Vagina (tissue), 2 donors: ENCODE results near the gene TMEM222. TPM values are rescaled to one million over a fixed set of nuclear protein-coding genes. Genes with fewer than 3 reads are reported as not detected.

Experiments used
- DNase-seq, 2 donors: peaks; one replicate each; pipeline ENCODE4 v3.0.0-alpha.2; 2017; ENCODE audit errors: extremely low spot score in 2 of 2
- H3K27ac ChIP-seq: fragments of 200-600 bp; sonication (generic); one replicate; pipeline ENCODE4 v1.5.1; 2019
- H3K27me3 ChIP-seq: fragments of 200-600 bp; sonication (generic); one replicate; pipeline ENCODE4 v1.5.1; 2019
- H3K36me3 ChIP-seq, 2 donors: fragments of 200-600 bp; sonication (generic); one replicate each; pipeline ENCODE4 v1.5.1; 2017 to 2019
- H3K4me1 ChIP-seq: fragments of 200-600 bp; sonication (generic); one replicate; pipeline ENCODE4 v1.5.1; 2019
- H3K4me3 ChIP-seq, 2 donors: fragments of 200-600 bp; sonication (generic); 1 replicate in 1 of 2; 2 replicates in 1 of 2; pipeline ENCODE4 v1.5.1; 2016 to 2019
- H3K9me3 ChIP-seq: fragments of 200-600 bp; sonication (generic); one replicate; pipeline ENCODE4 v1.5.1; 2019
- POLR2A ChIP-seq, 2 donors: fragments of 450-650 bp; IDR thresholded peaks; one replicate each; pipeline ENCODE4 v1.6.1; 2017; ENCODE audit warnings: antibody characterized with exemption in 2 of 2, mild to moderate bottlenecking in 2 of 2, moderate library complexity in 2 of 2
- POLR2AphosphoS5 ChIP-seq, 2 donors: sonication (generic); formaldehyde crosslinking; IDR thresholded peaks; one replicate each; pipeline ENCODE4 v1.9.0; 2017; ENCODE audit warnings: antibody characterized with exemption in 2 of 2, mild to moderate bottlenecking in 2 of 2, low read depth in 1 of 2; ENCODE audit not compliant: insufficient read depth in 1 of 2
- intact Hi-C: fragments of 100-400 bp; cut with DNase I; formaldehyde crosslinking; loops from one replicate; pipeline ENCODE4 v1.15.1; 2023
- total RNA-seq: library from RNA; depleted of rRNA; stranded (reverse); fragments of >200 nt; gene quantifications from one replicate; pipeline ENCODE4 v1.2.3, GENCODE V29; 2016
- TF ChIP-seq, protein P1 (sequence below), 3 experiments: fragments of 450-650 bp in 2 of 3; fragments of 200-600 bp in 1 of 3; sonication (generic) in 1 of 3; IDR thresholded peaks; one replicate each; pipeline ENCODE4 v1.5.1; 2017 to 2019; ENCODE audit warnings: antibody characterized with exemption in 3 of 3, mild to moderate bottlenecking in 2 of 3, moderate library complexity in 2 of 3

TMEM222 gene
- total RNA-seq, 1 donor from 2014 or later: 30.7 TPM

- DNase-seq: no peak
- peaks cover 51% of the 10 kb centered on the region for H3K4me1 ChIP-seq
- H3K36me3 ChIP-seq: peaks cover 0 to 23% of the 10 kb centered on the region in 2 donors
- intact Hi-C loops: no loop called here
- H3K27ac ChIP-seq: peak overlapping the region; percentile 99
- no peaks in the 10 kb centered on the region for H3K27me3 ChIP-seq
- H3K4me3 ChIP-seq: peak overlapping the region; percentile 75 to 97
- no peaks in the 10 kb centered on the region for H3K9me3 ChIP-seq
- TF ChIP-seq, protein P1, sequence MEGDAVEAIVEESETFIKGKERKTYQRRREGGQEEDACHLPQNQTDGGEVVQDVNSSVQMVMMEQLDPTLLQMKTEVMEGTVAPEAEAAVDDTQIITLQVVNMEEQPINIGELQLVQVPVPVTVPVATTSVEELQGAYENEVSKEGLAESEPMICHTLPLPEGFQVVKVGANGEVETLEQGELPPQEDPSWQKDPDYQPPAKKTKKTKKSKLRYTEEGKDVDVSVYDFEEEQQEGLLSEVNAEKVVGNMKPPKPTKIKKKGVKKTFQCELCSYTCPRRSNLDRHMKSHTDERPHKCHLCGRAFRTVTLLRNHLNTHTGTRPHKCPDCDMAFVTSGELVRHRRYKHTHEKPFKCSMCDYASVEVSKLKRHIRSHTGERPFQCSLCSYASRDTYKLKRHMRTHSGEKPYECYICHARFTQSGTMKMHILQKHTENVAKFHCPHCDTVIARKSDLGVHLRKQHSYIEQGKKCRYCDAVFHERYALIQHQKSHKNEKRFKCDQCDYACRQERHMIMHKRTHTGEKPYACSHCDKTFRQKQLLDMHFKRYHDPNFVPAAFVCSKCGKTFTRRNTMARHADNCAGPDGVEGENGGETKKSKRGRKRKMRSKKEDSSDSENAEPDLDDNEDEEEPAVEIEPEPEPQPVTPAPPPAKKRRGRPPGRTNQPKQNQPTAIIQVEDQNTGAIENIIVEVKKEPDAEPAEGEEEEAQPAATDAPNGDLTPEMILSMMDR (IDR thresholded peaks at IDR 0.05): no peak
- TF ChIP-seq POLR2AphosphoS5 (IDR thresholded peaks at IDR 0.05; ENCODE audit: insufficient read depth in 1 of 2, low read depth in 1 of 2) (peak in 1 of 2 donors; percentile 66), POLR2A (IDR thresholded peaks at IDR 0.05) (no peak)
Observed at GRCh38 chr1:27367160-27367650, 45.2 kb downstream of the TMEM222 start.

DNA sequence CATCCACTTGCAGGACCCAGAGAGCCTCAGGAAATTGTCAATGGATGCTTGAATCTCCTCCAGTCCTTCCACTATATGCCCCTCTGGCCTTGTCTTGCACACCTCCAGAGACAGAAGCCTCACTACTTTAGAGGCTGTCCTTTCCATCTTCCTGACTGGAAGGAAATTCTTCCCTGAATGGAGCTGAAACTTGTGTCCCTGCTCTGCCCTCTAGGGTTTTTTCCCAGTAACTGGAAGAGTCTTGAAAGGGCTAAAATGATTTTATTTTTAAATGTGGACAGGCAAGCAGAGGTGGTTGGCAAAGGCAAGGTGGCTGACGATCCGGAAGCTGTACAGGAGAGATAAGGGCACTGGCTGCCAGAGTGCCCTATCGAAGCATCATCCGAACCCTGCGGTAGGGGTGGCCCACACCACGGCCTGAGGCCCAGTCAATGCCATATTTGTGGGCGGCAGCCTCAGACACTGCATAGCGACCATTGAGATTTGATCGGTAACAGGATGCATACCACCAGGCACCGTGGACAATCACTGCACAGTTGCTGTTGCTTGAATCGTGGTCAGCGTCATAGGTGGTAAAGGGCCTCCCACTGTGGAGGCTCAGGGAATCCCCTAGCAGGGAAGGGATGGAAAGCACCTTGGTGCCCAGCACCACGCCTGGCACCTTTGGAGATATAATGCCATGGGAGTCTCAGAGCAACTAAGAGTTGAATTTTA lies 47.1 kb downstream of the TMEM222 start:
- intact Hi-C loops: no loop called here
- TF ChIP-seq POLR2A (IDR thresholded peaks at IDR 0.05) (no peak), POLR2AphosphoS5 (IDR thresholded peaks at IDR 0.05; ENCODE audit: insufficient read depth in 1 of 2, low read depth in 1 of 2) (no peak)
- TF ChIP-seq, protein P1 (IDR thresholded peaks at IDR 0.05): no peak
- DNase-seq: no peak
- peaks cover 0 to 5% of the 10 kb centered on the region in 2 donors for H3K36me3 ChIP-seq
- peaks cover 49% of the 10 kb centered on the region for H3K4me1 ChIP-seq
- H3K27me3 ChIP-seq: no peaks in the 10 kb centered on the region
- no peak overlapping the region for H3K4me3 ChIP-seq
- no peaks in the 10 kb centered on the region for H3K9me3 ChIP-seq
- peak overlapping the region; percentile 99 for H3K27ac ChIP-seq

DNA sequence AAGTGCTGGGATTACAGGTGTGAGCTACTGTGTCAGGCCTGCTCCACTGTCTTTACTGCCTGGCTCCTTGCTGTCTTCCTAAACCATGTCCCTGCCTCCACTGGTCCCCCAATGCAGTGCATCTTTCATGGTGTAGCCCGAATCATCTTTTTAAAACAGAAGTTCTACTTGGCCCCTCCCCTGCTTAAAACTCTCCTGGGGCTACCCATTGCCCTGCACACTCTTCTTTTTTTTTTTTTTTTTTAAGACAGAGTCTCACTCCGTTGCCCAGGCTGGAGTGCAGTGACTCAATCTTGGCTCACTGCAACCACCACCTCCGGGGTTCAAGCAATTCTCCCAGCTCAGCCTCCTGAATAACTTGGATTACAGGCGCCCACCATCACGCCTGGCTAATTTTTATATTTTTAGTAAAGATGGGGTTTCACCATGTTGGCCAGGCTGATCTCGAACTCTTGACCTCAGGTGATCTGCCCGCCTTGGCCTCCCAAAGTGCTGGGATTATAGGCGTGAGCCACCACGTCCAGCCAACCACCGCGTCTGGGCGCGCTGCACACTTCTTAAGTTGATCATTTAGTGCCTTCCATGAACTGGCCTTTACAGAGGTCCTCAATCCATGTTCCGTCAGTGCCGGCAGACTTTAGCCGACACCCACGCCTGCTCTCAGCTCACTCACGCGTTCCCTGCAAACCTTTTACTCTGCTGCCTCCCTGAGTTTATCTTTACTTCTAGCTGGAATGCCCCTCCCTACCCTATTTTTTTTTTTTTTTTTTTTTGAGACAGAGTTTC lies 50.3 kb downstream of the TMEM222 start:
- H3K4me3 ChIP-seq: no peak overlapping the region
- H3K27ac ChIP-seq: no peak overlapping the region
- H3K36me3 ChIP-seq: no peaks in the 10 kb centered on the region
- no peak for DNase-seq
- intact Hi-C loops: no loop called here
- H3K4me1 ChIP-seq: peaks cover 36% of the 10 kb centered on the region
- no peaks in the 10 kb centered on the region for H3K27me3 ChIP-seq
- H3K9me3 ChIP-seq: no peaks in the 10 kb centered on the region
- TF ChIP-seq, protein P1 (IDR thresholded peaks at IDR 0.05): no peak
- TF ChIP-seq POLR2A (IDR thresholded peaks at IDR 0.05): no peak
- no peak for TF ChIP-seq POLR2AphosphoS5 (IDR thresholded peaks at IDR 0.05; ENCODE audit: insufficient read depth in 1 of 2, low read depth in 1 of 2)

- DNase-seq: no peak
- no peak for TF ChIP-seq POLR2AphosphoS5 (IDR thresholded peaks at IDR 0.05; ENCODE audit: insufficient read depth in 1 of 2, low read depth in 1 of 2)
- TF ChIP-seq, protein P1 (IDR thresholded peaks at IDR 0.05): no peak
- no peak for TF ChIP-seq POLR2A (IDR thresholded peaks at IDR 0.05)
- Histone ChIP-seq H3K27me3 (no peaks in the 10 kb centered on the region), H3K4me3 (no peak overlapping the region), H3K9me3 (no peaks in the 10 kb centered on the region), H3K4me1 (peaks cover 36% of the 10 kb centered on the region), H3K36me3 (no peaks in the 10 kb centered on the region), H3K27ac (no peak overlapping the region)
- intact Hi-C loops: no loop called here
Observed at GRCh38 chr1:27372808-27373690, 51.1 kb downstream of the TMEM222 start.
